NCI-H2029 treated with DMSO at 0.1 percent for 48 hours (cell line): ENCODE data around the gene MRPL19.

ENCODE experiments used
- DNase-seq: peaks from one replicate; lab custom pipeline; 2025; lab: John Stamatoyannopoulos, UW

MRPL19 gene

DNA sequence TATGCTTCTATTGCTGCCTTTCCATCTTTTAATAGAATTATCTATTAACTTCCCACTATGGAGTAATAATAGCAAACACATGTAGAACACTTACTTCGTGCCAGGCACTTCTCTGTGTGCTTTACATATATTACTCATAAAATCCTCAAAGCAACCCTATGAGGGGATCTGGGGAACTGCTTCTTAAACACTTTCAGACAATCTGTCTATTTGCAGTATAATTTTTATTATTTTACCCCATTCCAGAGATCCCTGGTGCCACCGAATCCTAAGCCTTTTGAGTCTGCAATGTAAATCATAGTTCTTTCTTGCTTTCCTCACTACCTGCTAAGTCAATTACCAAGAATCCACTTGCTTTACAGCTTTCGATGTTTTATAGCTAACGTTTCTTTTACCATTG, 89.7 kb downstream of the MRPL19 start:
- no peak for DNase-seq

DNA sequence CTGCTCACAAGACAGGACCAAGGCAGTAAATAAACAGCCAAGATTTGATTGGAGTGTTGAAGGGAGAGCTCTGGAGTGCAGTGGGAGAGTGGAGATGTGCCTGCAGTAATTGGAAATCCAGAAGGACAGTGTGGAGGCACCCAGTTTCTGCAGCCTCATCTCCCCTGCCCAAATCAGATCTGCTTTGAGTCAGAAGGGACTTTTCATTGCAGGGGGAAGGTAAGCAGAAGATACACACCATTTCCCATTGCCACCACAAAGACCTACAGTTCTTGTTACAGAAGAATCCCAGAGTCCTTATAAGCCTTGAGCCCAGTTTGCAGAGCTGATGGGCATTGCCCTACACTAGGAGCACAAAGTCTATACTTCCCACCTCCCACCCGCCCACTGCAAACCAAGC, 91.4 kb downstream of the MRPL19 start:
- DNase-seq: no peak
